ENCODE measurements around the gene TMEM89.

DNA sequence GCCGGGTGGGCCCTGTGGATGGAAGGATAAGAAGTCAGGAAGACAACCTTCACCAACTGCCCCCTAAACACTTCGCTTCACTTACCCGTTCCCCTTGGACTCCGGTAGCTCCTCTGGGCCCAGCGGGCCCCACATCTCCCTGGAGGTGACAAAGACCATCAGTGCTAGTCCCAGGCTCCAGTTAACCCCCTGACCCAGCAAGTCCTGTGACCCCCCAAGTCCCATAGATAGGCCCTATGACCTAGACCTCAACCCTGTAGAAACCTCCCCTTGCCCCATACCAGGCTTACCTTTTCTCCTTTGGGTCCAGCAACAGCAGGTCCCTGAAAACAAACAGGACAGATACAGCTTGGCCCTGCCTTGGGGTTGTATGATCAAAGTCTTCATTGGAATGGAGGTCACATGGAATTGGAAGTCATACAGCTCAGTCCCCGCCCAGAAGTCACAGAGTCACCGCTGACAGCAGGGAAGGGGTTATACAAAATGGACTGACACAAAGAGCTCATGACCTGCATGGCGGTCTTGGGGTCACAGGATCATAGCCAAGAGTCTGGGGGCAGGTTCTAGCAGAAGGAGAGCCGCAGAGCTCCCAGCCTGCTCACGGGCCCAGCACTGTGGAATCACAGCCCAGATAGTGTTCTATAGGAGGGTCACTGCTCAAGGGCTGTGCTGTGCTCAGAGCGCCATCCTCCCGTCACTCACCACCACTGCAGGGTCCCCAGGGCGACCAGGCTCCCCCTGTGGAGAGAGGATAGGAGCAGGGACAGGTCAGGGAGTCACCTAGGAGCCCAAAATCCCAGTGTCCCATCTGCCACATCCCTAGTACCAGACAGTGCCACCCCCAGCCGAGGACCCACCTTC lies 39.7 kb downstream of the TMEM89 start:
- TF ChIP-seq ZNF26 (tag by site-specific recombination; IDR thresholded peaks at IDR 0.05) (no peak), CTCF (tag by site-specific recombination; IDR thresholded peaks at IDR 0.05) (no peak), ZNF169 (tag by site-specific recombination; IDR thresholded peaks at IDR 0.05) (no peak), ZNF449 (tag by site-specific recombination; IDR thresholded peaks at IDR 0.05) (no peak), ZNF830 (tag by site-specific recombination; IDR thresholded peaks at IDR 0.05; ENCODE audit: low read depth) (no peak), KLF10 (tag by site-specific recombination; IDR thresholded peaks at IDR 0.05) (no peak), PRDM1 (tag by site-specific recombination; IDR thresholded peaks at IDR 0.05) (no peak), ZNF274 (IDR thresholded peaks at IDR 0.05; ENCODE audit: low read length) (no peak), ZNF274 (tag by site-specific recombination; IDR thresholded peaks at IDR 0.05; ENCODE audit: borderline replicate concordance) (no peak), ZNF776 (tag by site-specific recombination; IDR thresholded peaks at IDR 0.05; ENCODE audit: borderline replicate concordance) (no peak), TCF7L2 (IDR thresholded peaks at IDR 0.05; ENCODE audit: borderline replicate concordance, low read depth, low read length) (no peak), SETDB1 (IDR thresholded peaks at IDR 0.05; ENCODE audit: insufficient read length, low read length) (no peak), BCL11A (tag by site-specific recombination; IDR thresholded peaks at IDR 0.05; ENCODE audit: low read depth) (no peak)
- TF ChIP-seq, protein P1, sequence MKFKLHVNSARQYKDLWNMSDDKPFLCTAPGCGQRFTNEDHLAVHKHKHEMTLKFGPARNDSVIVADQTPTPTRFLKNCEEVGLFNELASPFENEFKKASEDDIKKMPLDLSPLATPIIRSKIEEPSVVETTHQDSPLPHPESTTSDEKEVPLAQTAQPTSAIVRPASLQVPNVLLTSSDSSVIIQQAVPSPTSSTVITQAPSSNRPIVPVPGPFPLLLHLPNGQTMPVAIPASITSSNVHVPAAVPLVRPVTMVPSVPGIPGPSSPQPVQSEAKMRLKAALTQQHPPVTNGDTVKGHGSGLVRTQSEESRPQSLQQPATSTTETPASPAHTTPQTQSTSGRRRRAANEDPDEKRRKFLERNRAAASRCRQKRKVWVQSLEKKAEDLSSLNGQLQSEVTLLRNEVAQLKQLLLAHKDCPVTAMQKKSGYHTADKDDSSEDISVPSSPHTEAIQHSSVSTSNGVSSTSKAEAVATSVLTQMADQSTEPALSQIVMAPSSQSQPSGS (tag by site-specific recombination; IDR thresholded peaks at IDR 0.05; ENCODE audit: low read depth) = no peak

Data from HEK293 (cell line).